ENCODE results near the gene RSPRY1.

DNA sequence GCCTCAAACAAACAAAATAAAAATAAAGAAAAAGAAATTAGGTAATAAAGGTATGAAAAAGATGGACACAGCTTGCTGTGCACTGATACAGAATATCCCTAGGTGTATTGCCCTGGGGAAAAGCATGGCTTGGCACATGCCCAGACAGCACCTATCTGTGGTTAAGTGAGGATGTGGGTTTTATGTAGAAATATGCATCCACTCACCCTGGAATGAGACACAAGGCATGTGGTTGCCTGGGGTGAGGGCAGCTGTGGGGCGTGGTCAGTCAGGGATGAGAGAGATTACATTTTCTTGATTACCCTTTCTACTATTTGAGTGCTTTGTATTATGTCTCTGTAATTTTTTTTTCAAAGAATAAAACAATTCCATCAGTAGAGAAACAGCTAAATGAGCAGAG is 91.5 kb downstream of the RSPRY1 start:
- TF ChIP-seq CEBPB (IDR thresholded peaks at IDR 0.05; ENCODE audit: low read depth) (no peak), ZNF274 (IDR thresholded peaks at IDR 0.05; ENCODE audit: low read depth, low read length) (no peak), POLR2A (IDR thresholded peaks at IDR 0.05; ENCODE audit: borderline replicate concordance, extremely low read depth, insufficient read depth, insufficient read length) (no peak), EZH2 (IDR thresholded peaks at IDR 0.05) (no peak), POLR2AphosphoS5 (IDR thresholded peaks at IDR 0.05; ENCODE audit: low read depth, low read length) (no peak), SRF (IDR thresholded peaks at IDR 0.05; ENCODE audit: low read depth) (no peak), JUND (IDR thresholded peaks at IDR 0.05) (no peak), EZH2phosphoT487 (IDR thresholded peaks at IDR 0.05; ENCODE audit: borderline replicate concordance) (no peak), SIN3A (IDR thresholded peaks at IDR 0.05; ENCODE audit: low read depth) (no peak)
- TF ChIP-seq, protein P1, sequence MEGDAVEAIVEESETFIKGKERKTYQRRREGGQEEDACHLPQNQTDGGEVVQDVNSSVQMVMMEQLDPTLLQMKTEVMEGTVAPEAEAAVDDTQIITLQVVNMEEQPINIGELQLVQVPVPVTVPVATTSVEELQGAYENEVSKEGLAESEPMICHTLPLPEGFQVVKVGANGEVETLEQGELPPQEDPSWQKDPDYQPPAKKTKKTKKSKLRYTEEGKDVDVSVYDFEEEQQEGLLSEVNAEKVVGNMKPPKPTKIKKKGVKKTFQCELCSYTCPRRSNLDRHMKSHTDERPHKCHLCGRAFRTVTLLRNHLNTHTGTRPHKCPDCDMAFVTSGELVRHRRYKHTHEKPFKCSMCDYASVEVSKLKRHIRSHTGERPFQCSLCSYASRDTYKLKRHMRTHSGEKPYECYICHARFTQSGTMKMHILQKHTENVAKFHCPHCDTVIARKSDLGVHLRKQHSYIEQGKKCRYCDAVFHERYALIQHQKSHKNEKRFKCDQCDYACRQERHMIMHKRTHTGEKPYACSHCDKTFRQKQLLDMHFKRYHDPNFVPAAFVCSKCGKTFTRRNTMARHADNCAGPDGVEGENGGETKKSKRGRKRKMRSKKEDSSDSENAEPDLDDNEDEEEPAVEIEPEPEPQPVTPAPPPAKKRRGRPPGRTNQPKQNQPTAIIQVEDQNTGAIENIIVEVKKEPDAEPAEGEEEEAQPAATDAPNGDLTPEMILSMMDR (IDR thresholded peaks at IDR 0.05 in 2 of 3, conservative IDR thresholded peaks at IDR 0.05 in 1 of 3; ENCODE audit: borderline replicate concordance in 1 of 3, insufficient read depth in 1 of 3, low read depth in 2 of 3, low read length in 2 of 3): no peak
- TF ChIP-seq, protein P2, sequence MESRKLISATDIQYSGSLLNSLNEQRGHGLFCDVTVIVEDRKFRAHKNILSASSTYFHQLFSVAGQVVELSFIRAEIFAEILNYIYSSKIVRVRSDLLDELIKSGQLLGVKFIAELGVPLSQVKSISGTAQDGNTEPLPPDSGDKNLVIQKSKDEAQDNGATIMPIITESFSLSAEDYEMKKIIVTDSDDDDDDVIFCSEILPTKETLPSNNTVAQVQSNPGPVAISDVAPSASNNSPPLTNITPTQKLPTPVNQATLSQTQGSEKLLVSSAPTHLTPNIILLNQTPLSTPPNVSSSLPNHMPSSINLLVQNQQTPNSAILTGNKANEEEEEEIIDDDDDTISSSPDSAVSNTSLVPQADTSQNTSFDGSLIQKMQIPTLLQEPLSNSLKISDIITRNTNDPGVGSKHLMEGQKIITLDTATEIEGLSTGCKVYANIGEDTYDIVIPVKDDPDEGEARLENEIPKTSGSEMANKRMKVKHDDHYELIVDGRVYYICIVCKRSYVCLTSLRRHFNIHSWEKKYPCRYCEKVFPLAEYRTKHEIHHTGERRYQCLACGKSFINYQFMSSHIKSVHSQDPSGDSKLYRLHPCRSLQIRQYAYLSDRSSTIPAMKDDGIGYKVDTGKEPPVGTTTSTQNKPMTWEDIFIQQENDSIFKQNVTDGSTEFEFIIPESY (IDR thresholded peaks at IDR 0.05; ENCODE audit: extremely low read depth, insufficient replicate concordance, low read length): no peak
- TF ChIP-seq, protein P3, sequence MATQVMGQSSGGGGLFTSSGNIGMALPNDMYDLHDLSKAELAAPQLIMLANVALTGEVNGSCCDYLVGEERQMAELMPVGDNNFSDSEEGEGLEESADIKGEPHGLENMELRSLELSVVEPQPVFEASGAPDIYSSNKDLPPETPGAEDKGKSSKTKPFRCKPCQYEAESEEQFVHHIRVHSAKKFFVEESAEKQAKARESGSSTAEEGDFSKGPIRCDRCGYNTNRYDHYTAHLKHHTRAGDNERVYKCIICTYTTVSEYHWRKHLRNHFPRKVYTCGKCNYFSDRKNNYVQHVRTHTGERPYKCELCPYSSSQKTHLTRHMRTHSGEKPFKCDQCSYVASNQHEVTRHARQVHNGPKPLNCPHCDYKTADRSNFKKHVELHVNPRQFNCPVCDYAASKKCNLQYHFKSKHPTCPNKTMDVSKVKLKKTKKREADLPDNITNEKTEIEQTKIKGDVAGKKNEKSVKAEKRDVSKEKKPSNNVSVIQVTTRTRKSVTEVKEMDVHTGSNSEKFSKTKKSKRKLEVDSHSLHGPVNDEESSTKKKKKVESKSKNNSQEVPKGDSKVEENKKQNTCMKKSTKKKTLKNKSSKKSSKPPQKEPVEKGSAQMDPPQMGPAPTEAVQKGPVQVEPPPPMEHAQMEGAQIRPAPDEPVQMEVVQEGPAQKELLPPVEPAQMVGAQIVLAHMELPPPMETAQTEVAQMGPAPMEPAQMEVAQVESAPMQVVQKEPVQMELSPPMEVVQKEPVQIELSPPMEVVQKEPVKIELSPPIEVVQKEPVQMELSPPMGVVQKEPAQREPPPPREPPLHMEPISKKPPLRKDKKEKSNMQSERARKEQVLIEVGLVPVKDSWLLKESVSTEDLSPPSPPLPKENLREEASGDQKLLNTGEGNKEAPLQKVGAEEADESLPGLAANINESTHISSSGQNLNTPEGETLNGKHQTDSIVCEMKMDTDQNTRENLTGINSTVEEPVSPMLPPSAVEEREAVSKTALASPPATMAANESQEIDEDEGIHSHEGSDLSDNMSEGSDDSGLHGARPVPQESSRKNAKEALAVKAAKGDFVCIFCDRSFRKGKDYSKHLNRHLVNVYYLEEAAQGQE (IDR thresholded peaks at IDR 0.05; ENCODE audit: low read depth): no peak
- TF ChIP-seq, protein P4, sequence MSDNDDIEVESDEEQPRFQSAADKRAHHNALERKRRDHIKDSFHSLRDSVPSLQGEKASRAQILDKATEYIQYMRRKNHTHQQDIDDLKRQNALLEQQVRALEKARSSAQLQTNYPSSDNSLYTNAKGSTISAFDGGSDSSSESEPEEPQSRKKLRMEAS (IDR thresholded peaks at IDR 0.05): no peak

Data from HCT116 (cell line).